ENCODE results near the gene CDH4.
"Not testable (repeated sequence)": the region's sequence is repeated elsewhere in the genome, so short reads cannot be mapped to it uniquely, and the experiment has no call there.

Gene CDH4

GRCh38 chr20:61464307-61465303 is 212.5 kb downstream of the CDH4 start:
- no peak for DNase-seq

- no peak for DNase-seq
Measured at GRCh38 chr20:61475729-61476128, 223.7 kb downstream of the CDH4 start.

- no peak for DNase-seq
Measured at GRCh38 chr20:61476956-61477355, 224.9 kb downstream of the CDH4 start.

- no peak for DNase-seq
Measured at GRCh38 chr20:61477451-61477861, 225.4 kb downstream of the CDH4 start.

GRCh38 chr20:61478094-61478493 is 226.0 kb downstream of the CDH4 start:
- DNase-seq: no peak

GRCh38 chr20:61478611-61479305 is 226.7 kb downstream of the CDH4 start:
- no peak for DNase-seq

- DNase-seq: not testable (repeated sequence)
Measured at GRCh38 chr20:61479433-61479832, 227.4 kb downstream of the CDH4 start.

- DNase-seq: no peak
Measured at GRCh38 chr20:61480158-61480825, 228.2 kb downstream of the CDH4 start.

GRCh38 chr20:61482056-61482887 is 230.2 kb downstream of the CDH4 start:
- DNase-seq: peak in 1 of 2 experiments; percentile 5

GRCh38 chr20:61482901-61483300 is 230.8 kb downstream of the CDH4 start:
- DNase-seq: no peak

- no peak for DNase-seq
Measured at GRCh38 chr20:61483336-61484067, 231.4 kb downstream of the CDH4 start.

- no peak for DNase-seq
Measured at GRCh38 chr20:61486198-61486597, 234.1 kb downstream of the CDH4 start.

- no peak for DNase-seq
Measured at GRCh38 chr20:61487346-61487996, 235.4 kb downstream of the CDH4 start.

GRCh38 chr20:61487997-61488371 is 235.9 kb downstream of the CDH4 start:
- DNase-seq: no peak

GRCh38 chr20:61490721-61491120 is 238.7 kb downstream of the CDH4 start:
- no peak for DNase-seq

GRCh38 chr20:61492065-61492464 is 240.0 kb downstream of the CDH4 start:
- DNase-seq: no peak

- no peak for DNase-seq
Measured at GRCh38 chr20:61493798-61494305, 241.8 kb downstream of the CDH4 start.

- no peak for DNase-seq
Measured at GRCh38 chr20:61494763-61495575, 242.9 kb downstream of the CDH4 start.

- DNase-seq: no peak
Measured at GRCh38 chr20:61497029-61497627, 245.1 kb downstream of the CDH4 start.

All from SHP77 (cell line).